Measurements from ENCODE around the gene ZNF22.

ZNF22 gene

DNA sequence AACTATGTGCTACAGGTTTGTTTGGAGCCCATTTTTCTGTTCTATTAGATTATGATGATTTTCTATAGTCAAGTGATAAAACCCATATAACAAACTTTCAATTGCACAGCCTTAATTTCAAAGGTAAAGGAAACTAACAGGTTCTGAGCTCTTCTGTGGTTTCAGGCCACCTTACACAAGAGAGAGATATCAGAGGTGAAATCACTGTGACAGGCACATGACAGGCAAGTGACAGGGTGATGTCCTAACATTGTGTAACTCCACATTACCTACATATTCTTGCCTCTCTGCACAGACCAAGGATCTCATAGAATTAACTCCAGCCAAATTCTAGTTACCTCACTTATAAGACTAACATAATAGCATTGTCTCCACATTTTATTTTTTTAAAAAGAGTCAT lies 35.0 kb downstream of the ZNF22 start:
- DNase-seq: no peak

GRCh38 chr10:45040921-45041542 lies 40.3 kb downstream of the ZNF22 start:
- DNase-seq: no peak

DNA sequence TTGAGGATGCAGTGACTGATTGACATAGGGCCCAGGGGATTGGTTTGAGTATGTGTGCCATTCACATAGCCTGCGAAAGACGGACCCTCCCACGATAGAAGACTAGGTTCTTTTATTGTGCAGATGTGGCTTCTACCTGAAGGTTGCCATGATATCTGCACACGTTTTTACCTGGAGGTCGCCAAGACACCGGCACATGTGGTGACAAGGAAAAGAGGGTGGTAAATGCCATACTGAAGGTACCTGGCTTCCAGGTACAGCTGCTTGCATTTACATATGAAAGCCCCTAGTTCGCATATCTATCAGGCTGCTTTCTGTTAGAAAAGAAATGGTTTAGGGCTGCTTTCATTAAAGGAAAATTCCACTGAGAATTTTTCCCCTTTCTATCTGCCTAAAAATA lies 43.6 kb downstream of the ZNF22 start:
- DNase-seq: no peak

- no peak for DNase-seq
Measured at GRCh38 chr10:45050551-45051235, 50.0 kb downstream of the ZNF22 start.

- DNase-seq: no peak
Measured at GRCh38 chr10:45052700-45053099, 52.0 kb downstream of the ZNF22 start.

DNA sequence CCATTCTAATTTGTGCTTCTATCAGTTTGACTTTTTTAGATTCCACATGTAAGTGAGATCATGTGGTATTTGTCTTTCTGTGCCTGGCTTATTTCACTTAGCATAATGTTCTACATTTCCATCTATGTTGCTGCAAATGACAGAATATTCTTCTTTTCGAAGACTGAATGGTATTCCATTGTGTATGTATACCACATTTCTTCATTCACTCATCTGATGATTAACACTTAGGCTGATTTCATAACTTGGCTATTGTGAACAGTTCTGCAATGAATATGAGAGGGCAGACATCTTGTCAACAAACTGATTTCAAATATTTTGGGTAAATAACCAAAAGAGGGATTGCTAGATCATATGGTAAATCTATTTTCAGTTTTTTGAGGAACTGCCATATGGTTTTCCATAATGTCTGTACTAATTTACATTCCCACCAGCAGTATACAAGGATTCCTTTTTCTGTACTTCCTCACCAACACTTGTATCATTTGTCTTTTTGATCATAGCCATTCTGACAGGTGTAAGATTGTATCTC lies 52.9 kb downstream of the ZNF22 start:
- DNase-seq: no peak
